ENCODE data around the gene USF2.

USF2 gene

DNA sequence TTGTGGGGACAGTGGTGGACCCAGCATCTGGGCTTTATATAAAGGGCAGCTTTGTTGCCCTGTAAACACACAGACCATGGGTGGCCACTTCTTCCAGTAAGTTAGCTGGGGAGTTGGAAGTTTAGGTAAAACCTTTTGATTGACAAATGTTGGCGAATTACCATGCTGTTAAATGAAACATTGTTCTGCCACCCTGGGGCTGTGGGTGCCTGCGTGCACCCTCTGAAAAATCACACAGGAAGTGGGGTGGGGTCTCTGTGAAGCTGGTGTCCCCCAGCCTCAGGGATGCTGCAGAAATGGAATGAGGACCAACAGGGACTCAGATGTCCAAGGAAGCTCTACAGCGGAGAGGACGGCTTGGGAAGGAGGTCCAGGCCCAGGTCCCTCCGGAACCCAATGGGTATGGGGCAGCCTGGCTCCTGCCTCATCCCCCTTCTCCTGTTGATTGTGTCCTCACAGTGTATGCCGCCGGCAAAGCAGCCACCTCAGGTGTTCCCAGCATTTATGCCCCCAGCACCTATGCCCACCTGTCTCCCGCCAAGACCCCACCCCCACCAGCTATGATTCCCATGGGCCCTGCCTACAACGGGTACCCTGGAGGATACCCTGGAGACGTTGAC lies 2.8 kb upstream of the USF2 start:
- no peak for DNase-seq (ENCODE audit: low spot score)

- peak; percentile 52 for DNase-seq (ENCODE audit: low spot score)
Observed at GRCh38 chr19:35266520-35267352, 2.0 kb upstream of the USF2 start.

DNA sequence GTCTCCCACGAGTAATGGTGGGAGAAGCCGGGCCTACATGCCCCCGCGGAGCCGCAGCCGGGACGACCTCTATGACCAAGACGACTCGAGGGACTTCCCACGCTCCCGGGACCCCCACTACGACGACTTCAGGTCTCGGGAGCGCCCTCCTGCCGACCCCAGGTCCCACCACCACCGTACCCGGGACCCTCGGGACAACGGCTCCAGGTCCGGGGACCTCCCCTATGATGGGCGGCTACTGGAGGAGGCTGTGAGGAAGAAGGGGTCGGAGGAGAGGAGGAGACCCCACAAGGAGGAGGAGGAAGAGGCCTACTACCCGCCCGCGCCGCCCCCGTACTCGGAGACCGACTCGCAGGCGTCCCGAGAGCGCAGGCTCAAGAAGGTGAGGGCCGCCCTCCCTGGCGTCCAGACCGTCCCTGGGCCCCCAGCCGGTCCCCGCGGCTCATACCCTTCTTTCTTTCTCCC lies 1.4 kb upstream of the USF2 start:
- peak; percentile 61 for DNase-seq (ENCODE audit: low spot score)

GRCh38 chr19:35267818-35268535 lies 785 bp upstream of the USF2 start:
- peak; percentile 100 for DNase-seq (ENCODE audit: low spot score)

DNA sequence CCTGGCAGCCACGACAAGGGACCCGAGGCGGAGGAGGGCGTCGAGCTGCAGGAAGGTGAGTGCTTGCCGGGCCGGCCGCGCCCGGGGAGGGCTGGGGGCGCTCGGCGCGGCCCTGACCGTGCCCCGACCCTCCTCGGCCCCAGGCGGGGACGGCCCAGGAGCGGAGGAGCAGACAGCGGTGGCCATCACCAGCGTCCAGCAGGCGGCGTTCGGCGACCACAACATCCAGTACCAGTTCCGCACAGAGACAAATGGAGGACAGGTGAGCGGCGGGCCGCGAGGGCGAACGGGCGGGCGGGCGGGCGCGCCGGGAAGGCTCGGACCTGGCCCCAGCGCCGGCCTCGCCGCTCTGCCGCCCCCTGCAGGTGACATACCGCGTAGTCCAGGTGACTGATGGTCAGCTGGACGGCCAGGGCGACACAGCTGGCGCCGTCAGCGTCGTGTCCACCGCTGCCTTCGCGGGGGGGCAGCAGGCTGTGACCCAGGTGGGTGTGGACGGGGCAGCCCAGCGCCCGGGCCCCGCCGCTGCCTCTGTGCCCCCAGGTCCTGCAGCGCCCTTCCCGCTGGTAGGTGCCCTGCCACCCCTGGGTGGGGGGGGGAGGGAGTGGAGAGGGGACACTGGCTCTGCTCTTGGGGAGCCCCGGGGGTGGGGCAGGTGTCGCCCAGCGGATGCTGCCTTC lies 816 bp downstream of the USF2 start:
- DNase-seq (ENCODE audit: low spot score), result peak; percentile 85

GRCh38 chr19:35270381-35270811 lies 1.6 kb downstream of the USF2 start:
- DNase-seq (ENCODE audit: low spot score), result no peak

DNA sequence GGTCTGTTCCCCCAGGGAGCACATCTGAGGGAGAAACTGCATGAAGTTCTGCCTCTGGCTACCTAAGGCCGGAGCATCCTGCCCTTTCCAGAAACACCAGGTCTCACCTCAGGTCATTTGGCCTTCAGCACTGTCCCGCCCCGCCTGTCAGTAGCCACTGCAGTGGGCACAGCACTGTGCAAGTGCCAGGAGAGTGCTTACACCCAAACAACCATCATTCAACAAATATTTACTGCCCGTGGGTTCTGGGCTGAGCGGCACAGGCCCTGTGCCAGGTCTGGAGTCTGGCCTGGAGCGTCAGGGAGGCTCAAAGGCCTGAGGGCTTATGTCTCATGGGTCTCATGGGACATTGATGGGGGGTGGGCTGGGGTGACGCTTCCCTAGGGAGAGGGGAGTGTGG lies 2.8 kb downstream of the USF2 start:
- DNase-seq (ENCODE audit: low spot score), result no peak

DNA sequence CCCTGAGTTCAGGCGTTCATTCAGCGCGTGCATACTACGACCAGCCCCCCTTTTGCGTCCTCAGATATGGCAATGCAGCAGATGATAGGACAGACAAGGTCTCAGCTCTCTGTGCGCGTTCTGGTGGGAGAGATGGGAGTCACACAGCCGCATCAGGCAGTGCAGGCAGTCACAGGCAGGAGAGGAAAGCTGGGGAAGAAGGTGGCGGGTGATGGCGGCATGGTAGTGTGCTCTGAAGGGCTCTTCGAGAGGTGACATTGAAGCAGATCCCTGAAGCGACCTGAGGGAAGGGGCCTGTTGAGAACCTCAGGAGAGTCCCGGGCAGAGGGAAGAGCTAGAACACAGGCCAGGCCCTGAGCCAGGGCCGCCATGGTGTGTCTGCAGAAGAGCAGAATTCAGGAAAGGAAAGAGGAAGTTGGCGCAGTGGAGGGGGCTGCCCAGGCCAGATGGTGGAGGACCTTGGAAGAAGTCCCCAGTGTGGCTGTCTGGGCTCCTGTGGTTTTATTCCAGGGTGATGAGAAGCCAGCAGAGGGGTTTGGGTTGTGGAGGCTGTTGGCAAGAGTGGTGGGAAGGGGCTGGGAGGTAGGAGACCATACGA lies 3.5 kb downstream of the USF2 start:
- DNase-seq (ENCODE audit: low spot score), result no peak

- DNase-seq (ENCODE audit: low spot score), result no peak
Observed at GRCh38 chr19:35272954-35273649, 4.3 kb downstream of the USF2 start.

DNA sequence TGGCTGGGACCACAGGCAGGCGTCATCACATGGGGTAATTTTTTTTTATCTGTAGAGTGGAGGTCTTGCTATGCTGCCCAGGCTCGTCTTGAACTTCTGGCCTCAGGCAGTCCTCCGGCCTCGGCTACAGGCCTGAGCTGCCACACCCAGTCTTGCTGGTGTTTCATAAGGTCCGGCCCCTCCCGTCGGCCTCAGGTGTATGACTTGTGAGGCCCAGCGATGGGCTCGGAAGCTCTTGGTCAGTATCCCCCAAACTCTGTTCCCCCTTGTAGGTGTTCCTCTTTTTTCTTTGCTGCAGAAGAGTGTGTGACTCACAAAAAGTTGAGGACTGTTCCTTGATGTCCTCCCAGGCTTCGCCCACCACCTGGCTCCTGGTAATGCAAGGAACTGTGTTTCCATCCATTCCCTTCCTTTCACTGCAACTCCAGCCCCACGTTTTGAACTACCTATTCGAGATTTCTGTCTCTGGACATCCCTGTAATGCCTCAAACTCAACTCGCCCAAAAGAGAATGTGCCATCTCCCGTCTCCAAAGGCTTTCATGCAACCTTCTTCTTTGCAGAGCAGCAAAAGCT lies 5.0 kb downstream of the USF2 start:
- no peak for DNase-seq (ENCODE audit: low spot score)

GRCh38 chr19:35274323-35274722 lies 5.6 kb downstream of the USF2 start:
- no peak for DNase-seq (ENCODE audit: low spot score)

DNA sequence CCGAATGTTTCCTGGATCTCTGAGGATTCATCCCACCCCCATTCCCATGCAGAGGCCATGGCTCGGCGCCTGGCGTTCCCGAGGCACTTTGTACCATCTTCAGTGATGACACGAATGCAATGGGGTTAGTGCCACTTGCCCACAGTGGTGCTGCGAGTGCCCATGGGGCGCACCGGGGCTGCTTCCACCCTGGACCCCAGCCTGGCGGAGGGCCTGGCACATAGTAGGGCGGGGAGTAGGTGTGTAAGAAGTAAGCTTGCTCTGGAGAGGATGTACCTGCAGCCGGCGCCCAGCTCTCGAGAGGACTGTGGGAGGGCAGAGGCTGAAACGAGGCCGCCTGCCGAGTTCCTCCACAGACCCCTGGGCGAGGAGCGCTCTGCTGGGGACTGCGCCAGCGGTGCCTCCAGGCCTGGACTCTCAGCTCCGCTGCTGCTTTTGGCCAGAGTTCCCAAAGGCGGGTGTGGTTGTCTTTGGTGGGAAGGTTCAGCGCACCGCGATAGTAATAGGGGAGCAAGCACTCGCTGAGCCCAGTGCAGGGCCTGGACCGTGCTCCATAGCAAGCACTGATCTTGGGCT lies 8.0 kb downstream of the USF2 start:
- no peak for DNase-seq (ENCODE audit: low spot score)

DNA sequence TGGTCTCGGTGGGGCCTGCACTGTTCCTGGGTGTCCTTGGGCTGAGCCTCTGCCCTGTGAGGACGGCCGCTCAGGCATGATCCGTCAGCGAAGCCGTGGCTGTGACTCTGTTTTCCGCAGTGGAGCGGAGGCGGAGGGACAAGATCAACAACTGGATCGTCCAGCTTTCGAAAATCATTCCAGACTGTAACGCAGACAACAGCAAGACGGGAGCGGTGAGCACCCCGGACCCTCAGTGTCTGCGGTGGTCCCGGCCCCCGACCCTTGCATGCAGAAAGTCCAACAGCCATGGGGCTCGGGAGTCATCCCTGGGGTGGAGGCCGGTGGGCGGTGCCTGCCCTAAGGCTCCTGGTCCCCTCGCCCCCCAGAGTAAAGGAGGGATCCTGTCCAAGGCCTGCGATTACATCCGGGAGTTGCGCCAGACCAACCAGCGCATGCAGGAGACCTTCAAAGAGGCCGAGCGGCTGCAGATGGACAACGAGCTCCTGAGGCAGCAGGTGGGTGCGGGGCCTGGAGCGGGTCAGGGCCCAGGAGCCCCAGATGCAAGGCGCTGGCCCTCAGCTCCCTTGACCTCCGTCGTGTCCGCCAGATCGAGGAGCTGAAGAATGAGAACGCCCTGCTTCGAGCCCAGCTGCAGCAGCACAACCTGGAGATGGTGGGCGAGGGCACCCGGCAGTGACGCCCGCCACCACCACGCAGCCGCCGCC lies 10.0 kb downstream of the USF2 start:
- no peak for DNase-seq (ENCODE audit: low spot score)

GRCh38 chr19:35279374-35279773 lies 10.6 kb downstream of the USF2 start:
- DNase-seq (ENCODE audit: low spot score), result no peak

DNA sequence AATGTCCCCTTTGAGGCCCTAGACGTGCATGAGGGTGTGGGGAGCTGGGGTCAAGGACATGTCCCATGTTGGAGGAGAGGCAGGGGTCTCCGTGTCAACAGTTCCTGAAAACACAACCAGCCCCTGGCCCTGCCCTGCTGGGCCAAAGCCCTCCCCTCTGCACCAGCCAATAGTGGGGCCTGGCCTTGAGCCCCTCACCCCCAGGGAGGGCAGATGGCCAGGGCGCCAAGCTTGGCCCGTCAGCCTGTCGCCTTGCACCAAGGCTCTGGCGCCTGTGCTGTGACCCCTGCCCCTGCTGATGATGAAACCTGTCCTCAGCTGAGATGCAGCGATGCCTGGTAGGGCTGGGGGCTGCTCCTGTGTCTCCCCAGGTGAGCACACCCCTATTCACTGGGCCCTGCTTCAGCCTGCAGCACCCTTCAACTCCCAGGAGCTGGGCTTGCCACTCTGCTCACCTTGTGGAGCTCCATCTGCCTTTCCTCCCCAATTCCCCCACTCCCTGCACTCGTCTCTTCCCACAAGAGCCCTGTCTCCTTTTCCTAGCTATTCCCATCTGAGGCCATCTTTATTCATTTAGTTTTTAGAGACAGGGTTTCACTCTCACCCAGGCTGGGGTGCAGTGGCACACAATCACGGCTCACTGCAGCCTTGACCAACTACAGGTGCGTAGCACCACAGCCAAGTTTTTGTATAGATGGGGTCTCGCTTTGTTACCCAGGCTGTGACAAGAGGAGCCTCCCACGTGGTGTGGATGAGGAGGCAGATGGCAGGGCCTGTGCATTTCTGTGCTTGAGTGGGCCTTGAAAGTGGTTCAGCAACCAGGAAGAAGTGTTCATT lies 11.4 kb downstream of the USF2 start:
- DNase-seq (ENCODE audit: low spot score), result no peak

- no peak for DNase-seq (ENCODE audit: low spot score)
Observed at GRCh38 chr19:35281303-35281702, 12.5 kb downstream of the USF2 start.

DNA sequence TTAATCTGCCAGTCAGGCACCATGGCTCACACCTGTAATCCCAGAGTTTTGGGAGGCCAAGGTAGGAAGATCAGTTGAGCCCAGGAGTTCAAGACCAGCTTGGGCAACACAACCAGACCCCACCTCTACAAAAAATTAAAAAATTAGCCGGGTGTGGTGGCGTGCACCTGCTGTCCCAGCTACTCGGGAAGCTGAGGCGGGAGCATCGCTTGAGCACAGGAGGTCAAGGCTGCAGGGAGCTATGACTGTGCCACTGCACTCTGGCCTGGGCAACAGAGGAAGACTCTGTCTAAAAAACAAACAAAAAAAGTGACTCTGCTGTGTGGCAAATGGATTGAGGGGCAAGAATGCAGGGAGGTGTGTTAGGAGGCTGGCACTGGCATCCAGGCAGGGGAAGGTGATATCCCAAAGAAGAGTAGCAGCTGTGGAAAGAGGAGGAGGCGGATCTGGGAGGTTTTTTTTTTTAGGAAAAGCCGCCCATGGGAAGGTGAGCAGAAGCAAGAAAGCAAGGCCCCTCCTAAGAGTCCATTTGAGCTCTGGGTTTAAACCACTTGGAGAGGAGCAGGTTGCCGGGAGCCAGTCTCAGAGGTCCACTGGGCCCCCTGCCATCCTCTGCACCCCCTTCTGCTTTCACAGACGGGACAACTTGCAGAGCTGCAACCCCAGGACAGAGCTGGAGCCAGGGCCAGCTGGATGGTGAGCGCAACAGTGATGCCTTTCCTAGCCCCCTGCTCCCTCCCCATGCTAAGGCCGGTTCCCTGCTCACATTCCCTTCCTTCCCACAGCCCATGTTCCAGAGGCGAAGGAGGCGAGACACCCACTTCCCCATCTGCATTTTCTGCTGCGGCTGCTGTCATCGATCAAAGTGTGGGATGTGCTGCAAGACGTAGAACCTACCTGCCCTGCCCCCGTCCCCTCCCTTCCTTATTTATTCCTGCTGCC lies 15.7 kb downstream of the USF2 start:
- no peak for DNase-seq (ENCODE audit: low spot score)

DNA sequence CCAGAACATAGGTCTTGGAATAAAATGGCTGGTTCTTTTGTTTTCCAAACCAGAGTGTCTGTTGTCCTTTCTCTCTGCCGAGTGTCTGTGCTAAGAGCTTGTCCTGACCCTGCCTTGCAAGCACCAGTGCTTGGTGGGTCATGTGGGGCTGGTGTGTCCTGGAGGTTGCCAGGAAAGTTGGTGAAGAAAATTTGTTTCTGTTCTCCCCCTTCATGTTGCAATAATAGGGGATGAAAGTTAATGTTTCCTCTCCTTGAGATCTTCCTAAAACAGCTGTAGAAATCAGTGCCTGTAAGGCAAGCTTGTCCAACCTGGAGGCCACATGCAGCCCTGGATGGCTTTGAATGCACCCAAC lies 16.3 kb downstream of the USF2 start:
- DNase-seq (ENCODE audit: low spot score), result no peak
